ENCODE measurements around the gene PSMD6.

- TF ChIP-seq CTCF (IDR thresholded peaks at IDR 0.05; ENCODE audit: poor library complexity) (no peak), EZH2phosphoT487 (IDR thresholded peaks at IDR 0.05; ENCODE audit: low read depth, severe bottlenecking, unreplicated experiment) (no peak)
Measured at GRCh38 chr3:64010199-64010598, 13.1 kb downstream of the PSMD6 start.
